HCT116 (cell line): ENCODE measurements around the gene ZBTB38. TPM values are rescaled to one million over a fixed set of nuclear protein-coding genes. Genes with fewer than 3 reads are reported as not detected.

Experiments used
- ATAC-seq: fragments of 200-7000 bp; cut with Tn5 transposase; 2 replicates; pipeline ENCODE4 v1.9.1; 2020; ENCODE audit warnings: mild to moderate bottlenecking, moderate library complexity
- BruUV-seq: library from RNA; stranded (reverse); fragments of 400-500 nt; replicated peaks from 2 replicates; lab custom pipeline; 2021; lab: Mats Ljungman, UMichigan
- CTCF ChIA-PET: fragments of 300-600 bp; sonication (Branson Sonifier 250); formaldehyde crosslinking; loops from one replicate; lab custom pipeline; 2021; ENCODE audit warnings: antibody characterized with exemption; lab: Charles Lee
- POLR2A ChIA-PET: fragments of 300-600, 350-600 bp; sonication (Branson Sonifier 250); formaldehyde crosslinking; loops from one replicate; lab custom pipeline; 2021; ENCODE audit warnings: antibody characterized with exemption; lab: Charles Lee
- RAD21 ChIA-PET, 2 experiments: fragments of 300-600 bp; sonication (Branson Sonifier 250); formaldehyde crosslinking; loops; one replicate each; lab custom pipeline; 2023; ENCODE audit warnings: low total read pairs in 2 of 2; ENCODE audit not compliant: uncharacterized antibody in 2 of 2, unreplicated experiment in 2 of 2, low non-redundant PET in 1 of 2; lab: Charles Lee
- DNase-seq: peaks from one replicate; pipeline ENCODE4 v3.0.0-alpha.2; 2010; ENCODE audit warnings: low read depth, low spot score
- H2AFZ ChIP-seq: fragments of 200-600 bp; shearing (Covaris generic), sonication (generic); 2 replicates; pipeline ENCODE4 v1.6.1; 2017; ENCODE audit warnings: low read depth, mixed run types, mixed read lengths, antibody characterized with exemption, low read length; ENCODE audit not compliant: poor library complexity, severe bottlenecking
- H3K27ac ChIP-seq: 2 replicates; pipeline ENCODE4 v1.5.1; 2012; ENCODE audit warnings: low read depth, low read length
- H3K27me3 ChIP-seq: fragments of 200-600 bp; sonication (generic); 2 replicates; pipeline ENCODE4 v1.6.1; 2016; ENCODE audit warnings: mixed run types, low read length, mixed read lengths; ENCODE audit not compliant: insufficient read depth
- H3K36me3 ChIP-seq, 2 experiments: fragments of 200-500 bp in 1 of 2; fragments of 200-600 bp in 1 of 2; sonication (Bioruptor generic) in 1 of 2; sonication (generic) in 1 of 2; 2 replicates each; pipeline versions ENCODE4 v1.5.1 to v1.6.1; 2014 to 2016; ENCODE audit warnings: low read length in 2 of 2, inconsistent platforms in 1 of 2, mixed read lengths in 1 of 2, mixed run types in 1 of 2; ENCODE audit not compliant: insufficient read depth in 2 of 2, control insufficient read depth in 1 of 2
- H3K4me1 ChIP-seq, 2 experiments: fragments of 200-600 bp in 1 of 2; sonication (generic) in 1 of 2; 2 replicates each; pipeline versions ENCODE4 v1.5.1 to v1.6.1; 2012 to 2017; ENCODE audit warnings: low read length in 2 of 2, inconsistent platforms in 1 of 2, mild to moderate bottlenecking in 1 of 2, mixed read lengths in 1 of 2, mixed run types in 1 of 2, moderate library complexity in 1 of 2; ENCODE audit not compliant: insufficient read depth in 2 of 2, control insufficient read depth in 1 of 2
- H3K4me2 ChIP-seq: fragments of 200-600 bp; sonication (generic); 2 replicates; pipeline ENCODE4 v1.6.1; 2017; ENCODE audit warnings: mixed run types, low read length, mixed read lengths
- H3K4me3 ChIP-seq, 2 experiments: fragments of 200-600 bp in 1 of 2; sonication (generic) in 1 of 2; replicated peaks in 1 of 2; 2 replicates each; pipeline ENCODE4 v1.5.1; 2011 to 2016; ENCODE audit warnings: low read length in 2 of 2, control low read depth in 1 of 2, low read depth in 1 of 2, mild to moderate bottlenecking in 1 of 2, mixed read lengths in 1 of 2, mixed run types in 1 of 2
- H3K79me2 ChIP-seq: fragments of 200-600 bp; sonication (generic); 2 replicates; pipeline ENCODE4 v1.6.1; 2017; ENCODE audit warnings: mild to moderate bottlenecking, mixed run types, low read length, moderate library complexity, mixed read lengths; ENCODE audit not compliant: insufficient read depth
- H3K9ac ChIP-seq: fragments of 200-600 bp; sonication (generic); 2 replicates; pipeline ENCODE4 v1.6.1; 2016; ENCODE audit warnings: low read length, mixed read lengths
- H3K9me2 ChIP-seq: fragments of 200-600 bp; sonication (generic), shearing (Covaris generic); 2 replicates; pipeline ENCODE4 v1.6.1; 2017; ENCODE audit warnings: mixed run types, mild to moderate bottlenecking, moderate library complexity; ENCODE audit not compliant: insufficient read depth
- H3K9me3 ChIP-seq, 2 experiments: fragments of 200-500 bp in 1 of 2; fragments of 200-600 bp in 1 of 2; sonication (Bioruptor generic) in 1 of 2; sonication (generic) in 1 of 2; 2 replicates each; pipeline ENCODE4 v1.6.1; 2014 to 2017; ENCODE audit warnings: low read length in 2 of 2, mixed read lengths in 2 of 2, inconsistent platforms in 1 of 2, low read depth in 1 of 2, mild to moderate bottlenecking in 1 of 2, mixed run types in 1 of 2, moderate library complexity in 1 of 2; ENCODE audit not compliant: control insufficient read depth in 1 of 2, insufficient read depth in 1 of 2
- H4K20me1 ChIP-seq: fragments of 200-600 bp; sonication (generic), shearing (Covaris generic); 2 replicates; pipeline ENCODE4 v1.6.1; 2017; ENCODE audit warnings: mixed run types, mild to moderate bottlenecking, moderate library complexity; ENCODE audit not compliant: insufficient read depth
- CBX3 ChIP-seq: IDR thresholded peaks from 2 replicates; pipeline ENCODE4 v1.6.1; 2012; ENCODE audit warnings: low read depth
- CEBPB ChIP-seq: IDR thresholded peaks from 2 replicates; pipeline ENCODE4 v1.6.1; 2012; ENCODE audit warnings: low read depth
- CTCF ChIP-seq, 3 experiments: fragments of 200-600 bp in 1 of 3; sonication (generic) in 1 of 3; IDR thresholded peaks in 2 of 3; conservative IDR thresholded peaks in 1 of 3; 2 replicates each; pipeline ENCODE4 v1.5.1; 2012 to 2017; ENCODE audit warnings: low read depth in 2 of 3, low read length in 2 of 3, antibody characterized with exemption in 1 of 3, borderline replicate concordance in 1 of 3, control low read depth in 1 of 3, mild to moderate bottlenecking in 1 of 3, mixed read lengths in 1 of 3, mixed run types in 1 of 3, moderate library complexity in 1 of 3; ENCODE audit not compliant: insufficient read depth in 1 of 3
- EGR1 ChIP-seq: IDR thresholded peaks from 2 replicates; pipeline ENCODE4 v1.6.1; 2012; ENCODE audit warnings: low read depth
- EZH2 ChIP-seq: fragments of 200-600 bp; sonication (generic); IDR thresholded peaks from 2 replicates; pipeline ENCODE4 v1.6.1; 2017; ENCODE audit warnings: antibody characterized with exemption, mixed run types
- EZH2phosphoT487 ChIP-seq: fragments of 200-600 bp; IDR thresholded peaks from 2 replicates; pipeline ENCODE4 v1.6.1; 2018; ENCODE audit warnings: antibody characterized with exemption, borderline replicate concordance
- FOSL1 ChIP-seq: IDR thresholded peaks from 2 replicates; pipeline ENCODE4 v1.6.1; 2012; ENCODE audit warnings: low read depth
- JUND ChIP-seq: IDR thresholded peaks from 2 replicates; pipeline ENCODE4 v1.6.1; 2012
- POLR2A ChIP-seq: IDR thresholded peaks from 2 replicates; pipeline ENCODE4 v1.7.0; 2011; ENCODE audit warnings: borderline replicate concordance; ENCODE audit not compliant: insufficient read depth, insufficient read length; ENCODE audit errors: extremely low read depth
- POLR2AphosphoS5 ChIP-seq: IDR thresholded peaks from 2 replicates; pipeline ENCODE4 v1.6.1; 2011; ENCODE audit warnings: mild to moderate bottlenecking, low read depth, low read length, moderate library complexity
- RAD21 ChIP-seq: IDR thresholded peaks from 2 replicates; pipeline ENCODE4 v1.6.1; 2012; ENCODE audit warnings: low read depth, mild to moderate bottlenecking
- SIN3A ChIP-seq: IDR thresholded peaks from 2 replicates; pipeline ENCODE4 v1.6.1; 2012; ENCODE audit warnings: low read depth
- SRF ChIP-seq: IDR thresholded peaks from 2 replicates; pipeline ENCODE4 v1.6.1; 2012; ENCODE audit warnings: low read depth
- TCF7L2 ChIP-seq: IDR thresholded peaks from 2 replicates; pipeline ENCODE4 v1.7.0; 2011; ENCODE audit warnings: borderline replicate concordance, inconsistent platforms; ENCODE audit not compliant: insufficient read depth, insufficient read length; ENCODE audit errors: extremely low read depth
- ZFX ChIP-seq: fragments of 450-650 bp; IDR thresholded peaks from 2 replicates; pipeline ENCODE4 v1.6.1; 2017
- ZNF274 ChIP-seq: fragments of 200-500 bp; sonication (Bioruptor generic); IDR thresholded peaks from 2 replicates; pipeline ENCODE4 v1.6.1; 2014; ENCODE audit warnings: mild to moderate bottlenecking, low read depth, low read length, inconsistent platforms
- intact Hi-C: fragments of 100-400 bp; cut with micrococcal nuclease; formaldehyde crosslinking; loops from 2 replicates; pipeline ENCODE4 v1.10.0; 2022
- total RNA-seq: library from RNA; stranded (reverse); gene quantifications from one replicate; pipeline ENCODE4 v1.2.1, GENCODE V29; 2021; ENCODE audit not compliant: unreplicated experiment
- TF ChIP-seq, protein P1 (sequence below): IDR thresholded peaks from 2 replicates; pipeline ENCODE4 v1.6.1; 2011; ENCODE audit warnings: mild to moderate bottlenecking, low read length, moderate library complexity; ENCODE audit not compliant: insufficient replicate concordance; ENCODE audit errors: extremely low read depth
- TF ChIP-seq, protein P2 (sequence below): IDR thresholded peaks from 2 replicates; pipeline ENCODE4 v1.6.1; 2012
- TF ChIP-seq, protein P3 (sequence below): IDR thresholded peaks from 2 replicates; pipeline ENCODE4 v1.6.1; 2012

The ZBTB38 gene
- total RNA-seq, 1 experiment from 2014 or later, result 33.5 TPM

DNA sequence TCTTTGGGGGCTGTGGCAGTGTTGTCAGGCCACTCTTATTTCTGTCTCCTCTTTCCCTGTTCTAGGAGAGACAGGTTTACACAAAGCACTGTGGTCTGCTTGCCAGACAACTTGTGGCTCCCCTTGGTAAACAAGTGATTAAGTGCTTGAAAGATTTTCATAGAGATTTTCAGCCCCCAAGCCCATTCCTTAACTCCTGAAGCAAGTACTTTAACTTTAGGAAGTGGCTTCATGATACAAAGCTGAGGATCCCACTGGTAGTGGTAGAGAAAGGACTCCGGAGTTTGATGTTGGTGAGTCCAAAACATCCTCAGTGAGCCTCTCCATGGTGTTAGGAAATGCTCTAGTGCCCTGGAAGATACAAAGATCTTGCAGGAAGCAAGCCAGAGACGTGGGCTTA is 12.0 kb downstream of the ZBTB38 start:
- CTCF ChIA-PET, result no interaction called here
- H3K9me2 ChIP-seq, result no peaks in the 10 kb centered on the region
- no peak for DNase-seq
- POLR2A ChIA-PET, result no interaction called here
- H3K27me3 ChIP-seq, result no peaks in the 10 kb centered on the region
- intact Hi-C loops, result no loop called here
- H2AFZ ChIP-seq, result no peak overlapping the region
- H3K4me2 ChIP-seq, result no peak overlapping the region
- H3K36me3 ChIP-seq, result no peaks in the 10 kb centered on the region; a peak in 1 of 4 replicates
- no peaks in the 10 kb centered on the region for H3K4me1 ChIP-seq
- BruUV-seq, result no TSS peak
- H3K9ac ChIP-seq, result no peak overlapping the region
- TF ChIP-seq JUND (no peak), EZH2phosphoT487 (no peak), ZFX (no peak), EGR1 (no peak), EZH2 (no peak), SIN3A (no peak), FOSL1 (no peak), TCF7L2 (no peak), CBX3 (no peak), POLR2AphosphoS5 (no peak), POLR2A (no peak), SRF (no peak), CEBPB (no peak), CTCF (IDR thresholded peaks at IDR 0.05 in 2 of 3, conservative IDR thresholded peaks at IDR 0.05 in 1 of 3; ENCODE audit: borderline replicate concordance in 1 of 3, insufficient read depth in 1 of 3, low read depth in 2 of 3, low read length in 2 of 3) (no peak), ZNF274 (no peak), RAD21 (no peak)
- TF ChIP-seq, protein P1, sequence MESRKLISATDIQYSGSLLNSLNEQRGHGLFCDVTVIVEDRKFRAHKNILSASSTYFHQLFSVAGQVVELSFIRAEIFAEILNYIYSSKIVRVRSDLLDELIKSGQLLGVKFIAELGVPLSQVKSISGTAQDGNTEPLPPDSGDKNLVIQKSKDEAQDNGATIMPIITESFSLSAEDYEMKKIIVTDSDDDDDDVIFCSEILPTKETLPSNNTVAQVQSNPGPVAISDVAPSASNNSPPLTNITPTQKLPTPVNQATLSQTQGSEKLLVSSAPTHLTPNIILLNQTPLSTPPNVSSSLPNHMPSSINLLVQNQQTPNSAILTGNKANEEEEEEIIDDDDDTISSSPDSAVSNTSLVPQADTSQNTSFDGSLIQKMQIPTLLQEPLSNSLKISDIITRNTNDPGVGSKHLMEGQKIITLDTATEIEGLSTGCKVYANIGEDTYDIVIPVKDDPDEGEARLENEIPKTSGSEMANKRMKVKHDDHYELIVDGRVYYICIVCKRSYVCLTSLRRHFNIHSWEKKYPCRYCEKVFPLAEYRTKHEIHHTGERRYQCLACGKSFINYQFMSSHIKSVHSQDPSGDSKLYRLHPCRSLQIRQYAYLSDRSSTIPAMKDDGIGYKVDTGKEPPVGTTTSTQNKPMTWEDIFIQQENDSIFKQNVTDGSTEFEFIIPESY, result no peak
- TF ChIP-seq, protein P2, sequence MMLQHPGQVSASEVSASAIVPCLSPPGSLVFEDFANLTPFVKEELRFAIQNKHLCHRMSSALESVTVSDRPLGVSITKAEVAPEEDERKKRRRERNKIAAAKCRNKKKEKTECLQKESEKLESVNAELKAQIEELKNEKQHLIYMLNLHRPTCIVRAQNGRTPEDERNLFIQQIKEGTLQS, result no peak
- TF ChIP-seq, protein P3, sequence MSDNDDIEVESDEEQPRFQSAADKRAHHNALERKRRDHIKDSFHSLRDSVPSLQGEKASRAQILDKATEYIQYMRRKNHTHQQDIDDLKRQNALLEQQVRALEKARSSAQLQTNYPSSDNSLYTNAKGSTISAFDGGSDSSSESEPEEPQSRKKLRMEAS, result no peak
- TF ChIP-seq, all 23 proteins: peak for 0
- ATAC-seq, result no peak
- RAD21 ChIA-PET, result no interaction called here
- no peak overlapping the region for H3K4me3 ChIP-seq
- H3K79me2 ChIP-seq, result no peaks in the 10 kb centered on the region
- no peaks in the 10 kb centered on the region for H4K20me1 ChIP-seq
- no peak overlapping the region for H3K27ac ChIP-seq
- no peaks in the 10 kb centered on the region for H3K9me3 ChIP-seq
